ENCODE data around the gene EXD3.
"Not testable (repeated sequence)": the region's sequence is repeated elsewhere in the genome, so short reads cannot be mapped to it uniquely, and the experiment has no call there.

EXD3 gene

DNA sequence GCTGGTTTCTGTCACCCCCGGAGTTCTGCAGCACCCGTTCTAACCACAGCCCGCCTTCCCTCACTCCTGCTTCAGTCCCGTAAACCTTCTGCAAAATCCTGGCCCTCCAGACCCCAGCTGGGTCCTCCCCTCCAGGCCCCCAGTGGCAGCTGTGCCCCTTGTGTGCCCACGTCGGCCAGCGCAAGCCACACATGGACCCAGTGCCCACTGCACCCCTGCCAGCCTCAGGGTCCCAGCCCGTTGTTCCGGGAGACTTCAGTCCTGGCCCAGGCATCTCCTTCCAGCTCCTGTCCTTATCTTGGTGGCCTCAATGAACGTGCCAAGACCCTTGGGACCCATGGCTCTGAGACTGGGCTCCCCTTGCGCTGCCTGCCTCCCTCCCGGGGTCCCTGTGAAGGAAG is 43.2 kb downstream of the EXD3 start:
- DNase-seq (ENCODE audit: low read depth) = no peak

DNA sequence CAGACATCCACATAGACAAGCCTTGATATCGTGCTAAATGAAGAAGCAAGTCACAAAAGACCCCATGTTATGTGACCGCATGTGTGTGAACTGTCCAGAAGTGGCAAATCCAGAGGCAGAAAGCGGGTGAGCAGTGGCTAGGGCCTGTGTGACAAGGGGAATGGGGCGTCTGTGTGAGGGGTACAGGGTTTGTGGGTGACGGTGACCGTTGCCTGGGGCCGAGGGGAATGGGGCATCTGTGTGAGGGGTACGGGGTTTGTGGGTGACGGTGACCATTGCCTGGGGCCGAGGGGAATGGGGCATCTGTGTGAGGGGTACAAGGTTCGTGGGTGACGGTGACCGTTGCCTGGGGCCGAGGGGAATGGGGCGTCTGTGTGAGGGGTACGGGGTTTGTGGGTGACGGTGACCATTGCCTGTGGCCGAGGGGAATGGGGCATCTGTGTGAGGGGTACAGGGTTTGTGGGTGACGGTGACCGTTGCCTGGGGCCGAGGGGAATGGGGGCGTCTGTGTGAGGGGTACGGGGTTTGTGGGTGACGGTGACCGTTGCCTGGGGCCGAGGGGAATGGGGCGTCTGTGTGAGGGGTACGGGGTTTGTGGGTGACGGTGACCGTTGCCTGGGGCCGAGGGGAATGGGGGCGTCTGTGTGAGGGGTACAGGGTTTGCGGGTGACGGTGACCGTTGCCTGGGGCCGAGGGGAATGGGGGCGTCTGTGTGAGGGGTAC is 44.1 kb downstream of the EXD3 start:
- DNase-seq (ENCODE audit: low read depth) = not testable (repeated sequence)

DNA sequence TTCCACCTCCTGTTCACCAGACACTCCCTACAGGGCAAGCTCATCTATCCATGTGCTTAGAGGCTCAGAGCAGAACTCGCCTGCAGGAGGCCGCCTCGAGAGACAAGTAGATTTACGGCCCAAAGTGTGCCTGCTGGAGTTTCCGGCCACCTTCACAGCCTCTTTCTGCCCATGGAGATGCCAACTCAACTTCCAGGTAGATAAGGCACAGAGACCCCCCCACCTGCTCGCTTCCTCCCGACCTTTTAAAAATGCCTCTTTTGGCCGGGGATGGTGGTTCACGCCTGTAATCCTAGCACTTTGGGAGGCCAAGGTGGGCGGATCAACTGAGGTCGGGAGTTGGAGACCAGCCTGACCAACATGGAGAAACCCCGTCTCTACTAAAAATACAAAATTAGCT is 46.6 kb downstream of the EXD3 start:
- DNase-seq (ENCODE audit: low read depth) = no peak

DNA sequence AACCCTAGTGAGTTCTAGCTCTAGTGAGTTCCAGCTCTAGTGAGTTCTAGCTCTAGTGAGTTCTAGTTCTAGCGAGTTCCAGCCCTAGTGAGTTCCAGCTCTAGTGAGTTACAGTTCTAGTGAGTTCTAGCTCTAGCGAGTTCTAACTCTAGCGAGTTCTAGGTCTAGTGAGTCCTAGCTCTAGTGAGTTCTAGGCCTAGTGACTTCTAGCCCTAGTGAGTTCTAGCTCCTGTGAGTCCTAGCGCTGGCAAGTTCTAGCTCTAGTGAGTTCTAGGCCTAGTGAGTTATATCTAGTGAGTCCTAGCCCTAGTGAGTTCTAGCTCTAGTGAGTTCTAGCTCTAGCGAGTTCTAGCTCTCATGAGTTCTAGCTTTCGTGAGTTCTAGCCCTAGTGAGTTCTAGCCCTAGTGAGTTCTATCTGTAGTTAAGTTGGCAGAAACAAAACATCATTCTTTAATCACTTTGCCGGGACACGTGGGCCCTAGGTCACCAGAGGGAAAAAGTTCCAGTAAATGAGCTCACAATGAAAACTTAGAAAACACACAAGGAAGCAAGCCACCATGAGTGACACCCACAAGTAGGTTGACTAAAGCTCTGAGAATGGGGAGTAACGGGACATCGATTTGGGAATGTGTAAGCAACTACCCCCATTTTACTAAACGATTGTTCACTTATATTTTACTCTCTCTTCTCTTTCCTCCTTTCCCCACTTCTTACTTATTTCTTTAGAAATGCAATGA is 47.5 kb downstream of the EXD3 start:
- no peak for DNase-seq (ENCODE audit: low read depth)

DNA sequence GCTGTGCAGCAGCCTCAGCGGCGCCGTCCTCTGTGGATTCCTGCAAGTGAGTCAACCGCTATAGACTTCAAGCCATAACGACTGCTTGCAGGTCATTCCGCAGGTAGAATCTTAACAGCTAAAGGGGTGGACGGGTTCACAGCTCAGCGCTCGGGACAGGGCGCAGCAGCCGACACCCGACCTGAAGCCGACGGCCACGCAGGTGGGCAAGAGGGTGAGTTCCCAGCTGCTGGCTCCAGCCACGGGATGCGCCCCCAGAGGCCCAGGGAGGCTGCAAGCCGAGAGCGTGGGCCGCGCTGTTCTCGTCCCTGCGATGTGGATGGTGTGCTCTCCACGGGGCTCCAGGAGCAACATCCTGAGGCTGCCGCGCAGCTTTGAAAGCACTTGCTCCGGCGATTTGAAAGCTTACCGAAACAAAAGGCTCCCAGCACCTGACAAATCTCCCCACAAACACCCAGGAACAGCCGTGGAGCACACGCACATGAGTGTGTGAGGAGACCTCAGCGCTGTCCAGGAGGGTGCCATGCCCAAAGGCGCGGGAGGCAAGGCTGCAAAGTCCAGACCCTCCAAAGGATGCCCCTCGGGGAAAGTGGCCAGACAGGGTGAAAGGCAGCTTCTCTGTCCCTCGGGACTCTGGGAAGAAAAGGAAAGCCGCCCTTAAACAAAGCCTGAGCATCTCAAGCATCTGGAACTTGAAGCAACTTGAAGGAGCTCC is 48.7 kb downstream of the EXD3 start:
- DNase-seq (ENCODE audit: low read depth) = no peak

DNA sequence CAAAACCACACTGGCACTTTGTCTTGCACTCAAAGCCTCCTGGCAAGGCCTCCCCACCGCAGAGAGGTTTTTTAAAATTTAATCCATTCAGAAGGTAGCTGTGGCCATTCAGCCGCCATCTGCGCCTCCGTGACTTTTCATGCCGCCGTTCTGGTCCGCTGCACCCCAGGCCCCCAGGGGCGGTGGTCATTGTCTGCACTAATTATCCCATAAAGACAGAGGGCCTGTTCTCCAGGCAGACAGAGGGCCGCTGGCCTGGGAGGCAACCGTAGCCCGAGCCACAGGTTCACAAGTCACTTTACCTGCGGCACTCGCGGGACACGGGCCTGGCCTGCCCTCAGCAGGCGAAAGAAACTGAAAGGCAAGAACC is 49.4 kb downstream of the EXD3 start:
- DNase-seq (ENCODE audit: low read depth) = no peak

DNA sequence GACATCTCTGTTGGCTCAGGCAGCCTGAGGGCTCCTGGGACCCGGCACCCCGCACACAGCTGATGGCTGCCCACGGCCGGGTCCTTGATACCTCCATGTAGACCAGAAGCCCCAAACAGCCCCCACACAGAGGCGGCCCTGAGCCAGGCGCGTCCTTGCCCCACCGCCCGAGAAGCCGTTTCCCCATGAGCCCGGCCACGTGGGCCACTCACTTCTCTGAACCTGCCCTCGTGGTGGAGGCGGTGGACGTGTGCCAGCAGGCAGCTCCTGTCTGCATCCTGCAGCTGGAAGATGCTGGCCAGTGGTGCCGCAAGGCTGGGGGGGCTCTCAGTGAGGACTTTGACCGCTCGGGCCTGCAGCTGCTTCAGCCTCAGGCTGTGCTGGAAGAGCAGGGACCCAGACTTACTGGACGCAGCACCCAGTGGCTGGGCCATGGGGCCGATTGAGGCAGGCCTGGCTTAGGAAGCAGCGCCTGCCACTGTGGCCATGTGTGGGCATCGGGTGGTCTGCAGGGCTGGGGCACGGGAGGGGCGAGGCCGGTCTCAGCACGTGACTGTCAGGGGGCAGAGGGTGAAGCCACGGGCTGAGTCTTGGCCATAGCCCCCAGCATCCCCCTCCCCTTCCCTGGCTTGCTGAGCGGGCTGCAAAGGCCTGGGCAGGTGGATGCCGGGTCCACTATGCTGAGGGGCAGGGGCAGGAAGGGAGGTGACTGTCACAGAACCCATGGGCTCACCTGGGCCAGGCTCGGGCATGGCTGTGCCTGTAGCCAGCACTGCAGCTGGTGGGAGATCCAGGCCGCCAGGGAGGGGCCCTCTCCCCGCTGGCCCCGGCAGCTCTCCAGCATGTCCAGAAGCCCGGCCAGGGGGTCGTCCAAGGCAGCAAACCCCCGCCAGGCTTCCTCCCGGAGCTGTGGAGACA is 50.0 kb downstream of the EXD3 start:
- no peak for DNase-seq (ENCODE audit: low read depth)

DNA sequence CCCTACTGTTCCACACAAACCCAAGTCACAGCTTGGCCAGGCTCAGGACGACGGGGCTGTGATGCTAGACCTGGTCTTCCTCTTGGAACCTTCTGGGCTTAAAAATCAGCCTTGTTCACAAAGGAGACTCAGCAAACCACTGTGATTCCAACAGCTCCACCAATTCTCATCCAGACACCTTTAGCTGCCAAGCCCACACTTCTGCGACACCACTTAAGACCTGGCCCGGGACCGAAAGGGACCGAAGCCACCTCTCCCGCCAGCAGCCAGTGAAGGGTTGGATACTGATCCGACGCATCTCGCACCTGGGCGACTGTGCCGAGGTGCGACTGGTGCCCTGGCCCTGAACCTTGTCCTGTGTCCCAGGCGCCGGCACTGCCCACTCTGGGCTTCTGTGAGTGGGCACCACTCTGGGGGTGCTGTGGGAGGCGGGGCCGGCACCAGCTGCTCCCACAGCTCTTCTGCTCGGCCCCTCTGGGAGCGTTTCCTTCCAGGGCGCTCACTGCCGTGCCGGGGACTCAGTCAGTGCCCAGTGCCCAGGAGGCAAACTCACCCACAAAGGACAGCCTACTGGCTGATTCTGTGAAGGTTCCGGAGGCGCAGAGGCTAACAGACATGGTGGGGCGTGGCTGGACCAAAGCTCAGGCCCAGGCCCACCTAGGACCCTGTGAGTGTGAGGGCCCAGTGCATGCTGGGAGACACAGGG is 50.9 kb downstream of the EXD3 start:
- DNase-seq (ENCODE audit: low read depth) = no peak

DNA sequence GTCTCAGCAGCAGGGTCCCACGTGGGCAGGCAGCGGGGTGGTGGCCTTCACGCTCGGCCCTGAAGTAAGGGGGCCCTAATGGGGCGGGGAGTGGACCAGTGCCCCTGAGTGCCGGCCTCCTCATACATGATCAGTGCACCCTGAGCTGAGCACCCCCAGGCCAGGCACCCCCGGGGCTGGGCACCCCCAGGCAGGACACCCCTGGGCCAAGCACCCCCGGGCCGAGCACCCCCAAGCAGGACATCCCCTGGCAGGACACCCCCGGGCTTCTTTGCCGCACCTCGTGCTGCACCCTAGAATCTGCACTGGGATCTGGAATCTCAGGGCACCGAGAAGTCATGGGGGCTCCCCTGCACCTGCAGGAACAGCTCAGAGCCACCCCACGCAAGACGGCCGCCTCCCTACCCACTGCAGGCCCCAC is 51.4 kb downstream of the EXD3 start:
- DNase-seq (ENCODE audit: low read depth) = no peak

DNA sequence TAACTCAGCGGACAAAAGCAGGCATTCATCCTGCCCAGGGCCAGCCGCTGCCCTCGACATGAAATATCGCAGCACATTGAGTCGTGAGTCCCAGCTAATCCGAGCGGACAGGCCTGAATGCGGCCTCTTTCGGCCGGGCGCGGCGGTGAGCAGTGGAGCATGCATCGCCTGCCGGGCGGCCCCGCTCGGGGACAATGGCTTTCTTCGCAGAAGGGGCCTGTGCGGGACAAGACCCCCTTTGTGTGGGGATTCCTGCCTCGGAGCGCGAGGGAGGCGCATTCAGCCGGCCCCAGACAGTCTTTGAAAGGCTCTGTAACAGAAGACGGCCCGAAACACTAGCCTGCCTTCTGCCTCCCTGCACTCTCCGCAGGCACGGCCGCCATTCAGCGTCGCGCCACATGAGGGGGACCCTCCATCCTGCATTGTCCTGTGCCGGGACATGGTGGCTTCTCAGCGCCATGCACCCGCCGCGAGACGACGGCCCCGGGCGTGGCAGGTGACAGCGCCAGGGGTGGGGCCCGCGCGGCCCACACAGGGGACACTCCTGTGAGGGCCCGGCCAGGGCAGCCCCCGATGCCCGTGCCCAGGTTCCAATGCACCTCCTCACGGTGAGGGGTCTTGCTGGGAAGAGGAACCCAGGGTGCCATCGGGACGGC is 52.0 kb downstream of the EXD3 start:
- DNase-seq (ENCODE audit: low read depth) = no peak

DNA sequence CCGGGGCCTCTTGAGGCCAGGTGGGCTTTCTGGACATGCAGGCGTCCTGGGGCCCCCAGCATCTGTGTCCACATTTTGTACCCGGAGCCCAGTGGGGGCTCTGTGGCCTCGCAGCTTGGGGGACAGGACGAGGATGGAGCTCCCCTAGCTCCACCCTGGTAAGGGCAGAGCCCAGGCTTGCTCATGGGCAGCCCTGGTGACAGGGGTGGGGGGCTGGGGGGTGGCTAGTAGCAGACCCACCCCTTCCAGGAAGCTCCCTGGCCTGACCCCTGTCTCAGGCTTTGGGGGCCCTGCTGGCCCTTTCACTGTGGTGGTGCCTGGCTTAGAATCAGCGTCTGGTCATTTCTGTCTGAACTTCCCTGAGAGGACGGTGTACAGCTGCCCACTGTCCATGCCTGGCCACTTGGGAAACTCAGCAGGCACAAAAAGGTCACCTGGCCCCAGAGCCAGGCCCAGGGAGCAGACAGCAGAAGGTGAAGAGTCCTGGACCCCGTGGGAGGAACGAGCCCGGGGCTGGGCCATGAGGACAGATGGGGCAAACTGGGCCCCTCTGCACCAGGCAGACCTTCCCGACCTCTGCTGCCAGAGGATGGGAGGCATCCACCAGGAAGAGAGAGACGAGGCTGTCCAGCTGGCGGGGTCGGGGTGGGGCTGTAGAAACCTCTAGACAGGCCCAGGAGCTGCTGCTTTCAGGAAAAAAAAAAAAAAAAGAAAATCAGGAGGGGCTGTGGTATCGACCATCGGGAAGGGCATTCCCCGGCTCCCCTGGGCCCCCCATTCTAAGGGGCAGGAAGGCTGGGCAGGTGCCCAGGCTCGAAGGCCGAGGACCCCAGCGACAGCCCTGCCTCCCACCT is 52.8 kb downstream of the EXD3 start:
- no peak for DNase-seq (ENCODE audit: low read depth)

DNA sequence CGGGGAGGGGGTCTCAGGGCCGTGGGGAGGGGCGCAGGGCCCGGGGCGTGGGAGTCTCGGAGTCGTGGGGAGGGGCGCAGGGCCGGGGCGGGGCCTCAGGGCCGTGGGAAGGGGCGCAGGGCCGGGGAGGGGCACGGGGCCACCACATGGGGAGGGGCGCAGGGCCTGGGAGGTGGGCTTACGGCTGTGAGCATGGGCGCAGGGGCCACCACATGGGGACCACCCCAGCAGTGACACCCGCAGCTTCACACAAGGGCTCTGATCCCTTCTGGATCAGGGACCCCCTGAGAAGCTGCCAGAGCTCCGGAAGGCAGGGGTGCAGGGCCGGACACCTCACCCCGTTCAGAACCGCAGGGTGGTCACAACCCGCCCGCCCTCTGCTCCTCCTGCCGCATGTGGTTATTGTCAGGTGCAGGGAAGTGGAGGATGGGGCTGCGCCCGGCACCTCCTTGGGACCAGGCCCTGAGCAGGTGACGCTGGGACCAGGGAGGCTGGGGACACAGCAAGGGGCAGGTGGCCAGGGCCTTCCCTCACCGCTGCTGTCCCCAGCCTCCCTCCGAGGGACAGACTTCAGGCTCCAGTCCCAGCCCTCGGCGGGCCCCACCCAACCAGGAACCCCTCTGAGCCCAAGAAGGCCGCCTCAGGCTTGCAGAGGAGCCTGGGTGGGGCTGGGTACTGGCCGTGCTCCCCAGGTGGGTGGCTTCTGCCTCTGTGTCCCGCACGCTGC is 53.7 kb downstream of the EXD3 start:
- no peak for DNase-seq (ENCODE audit: low read depth)

DNA sequence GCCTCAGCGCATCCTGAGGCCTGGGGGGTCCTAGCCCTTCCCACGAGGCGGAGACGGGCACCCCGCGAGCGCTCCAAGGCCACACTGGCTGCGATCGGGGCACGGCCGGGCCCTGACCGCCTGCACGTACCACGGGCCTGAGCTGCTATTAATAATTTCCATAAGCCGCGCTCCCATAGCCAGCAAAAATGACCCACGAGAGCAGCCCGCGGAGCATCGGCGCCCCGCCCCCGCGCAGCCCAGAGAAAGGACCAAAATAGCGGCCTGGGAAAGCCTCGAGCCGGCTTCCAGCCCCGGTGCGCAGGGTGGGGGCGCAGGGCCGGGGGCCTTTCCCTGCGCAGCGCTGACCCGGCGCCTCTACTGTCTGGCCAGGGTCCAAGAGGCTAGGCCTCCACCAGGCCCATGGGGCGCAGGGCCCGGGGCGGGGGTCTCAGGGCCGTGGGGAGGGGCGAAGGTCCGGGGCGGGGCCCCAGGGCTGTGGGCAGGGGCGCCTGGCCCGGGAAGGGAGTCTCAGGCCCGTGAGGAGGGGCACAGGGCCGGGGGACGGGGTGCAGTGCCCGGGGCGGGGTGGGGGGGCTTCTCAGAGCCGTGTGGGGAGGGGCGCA is 54.4 kb downstream of the EXD3 start:
- no peak for DNase-seq (ENCODE audit: low read depth)

DNA sequence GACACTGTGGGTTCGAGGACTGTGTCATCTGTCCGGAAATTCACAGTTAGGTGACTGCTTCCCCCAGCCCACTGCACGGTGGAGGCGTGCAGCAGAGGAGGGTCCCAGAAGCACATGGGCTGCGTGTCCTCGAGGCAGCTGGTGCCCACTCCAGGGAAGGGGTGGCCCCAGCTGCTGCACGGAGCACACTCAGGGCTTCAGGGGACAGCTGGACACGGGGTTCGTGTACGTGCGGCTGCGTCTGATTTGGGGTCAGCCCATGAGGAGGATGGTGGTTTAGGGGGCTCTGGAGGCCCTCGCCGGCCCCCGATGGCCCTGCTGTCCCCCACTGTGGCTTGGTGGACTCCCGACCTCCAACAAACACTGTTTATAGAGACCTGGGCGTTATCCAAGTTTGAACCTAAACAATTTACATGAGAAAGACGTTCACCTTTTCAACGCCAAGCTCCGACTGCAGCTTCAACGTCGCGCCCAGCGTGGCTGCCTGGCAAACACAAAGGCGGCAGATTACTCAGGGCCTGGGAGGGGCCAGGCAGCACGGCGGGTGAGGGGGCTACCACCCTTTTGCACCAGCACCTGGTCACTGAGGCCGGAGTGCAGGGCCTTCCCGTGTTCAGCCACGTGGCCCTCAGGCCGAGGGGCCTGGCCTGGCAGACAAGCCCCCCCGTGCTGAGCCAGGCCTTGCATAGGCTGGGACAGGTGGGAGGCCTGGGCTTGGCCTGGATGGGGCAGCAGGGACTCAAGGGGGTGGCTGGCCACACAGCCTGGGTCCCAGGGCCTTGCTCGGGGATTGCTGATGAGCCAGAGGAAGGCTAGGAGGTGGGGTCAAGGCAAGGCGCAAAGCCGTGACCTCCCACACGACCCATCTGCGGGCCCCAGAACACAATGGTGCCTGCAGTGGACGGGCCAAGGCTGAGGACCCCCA is 55.2 kb downstream of the EXD3 start:
- DNase-seq (ENCODE audit: low read depth) = no peak

DNA sequence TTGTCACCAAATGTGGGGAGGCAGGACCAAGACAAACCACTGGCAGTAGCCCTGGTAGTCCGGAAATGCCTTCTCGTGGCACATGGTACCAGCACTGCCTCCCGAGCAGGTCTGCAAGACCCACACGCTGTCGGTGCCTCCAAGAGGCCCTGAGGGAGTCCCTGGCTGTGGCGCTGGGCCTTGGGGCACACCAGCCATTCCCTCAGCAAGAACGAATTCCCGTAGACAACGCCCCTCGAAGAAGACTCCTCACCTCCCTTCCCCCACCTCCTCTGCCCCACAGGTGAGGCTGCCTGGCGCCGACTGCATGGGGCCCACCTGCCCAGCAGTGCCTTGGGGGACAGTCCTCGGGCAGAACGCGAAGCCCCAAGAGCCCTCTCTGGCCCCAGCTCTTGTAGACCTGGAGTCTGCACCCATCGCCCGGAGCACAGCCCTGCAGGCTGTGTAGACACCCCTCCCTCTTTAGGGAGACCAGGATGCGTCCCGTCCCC is 56.0 kb downstream of the EXD3 start:
- no peak for DNase-seq (ENCODE audit: low read depth)

DNA sequence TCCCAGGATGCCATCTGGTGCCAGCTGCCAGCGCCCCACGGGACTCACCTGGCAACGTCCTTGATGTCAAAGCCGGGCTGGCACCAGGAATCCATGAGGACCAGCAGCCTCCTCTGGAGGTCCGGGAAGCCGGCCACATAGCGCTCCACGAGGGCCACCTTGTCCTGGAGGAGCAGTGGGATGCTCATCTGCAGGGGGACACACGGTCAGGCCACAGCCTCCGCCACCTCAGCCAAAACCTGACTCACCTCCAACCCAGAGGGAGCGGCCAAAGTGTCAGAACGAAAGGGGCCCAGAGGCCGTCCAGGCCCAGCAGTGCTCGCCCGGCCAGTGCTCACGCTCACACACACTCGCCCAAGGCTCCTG is 56.5 kb downstream of the EXD3 start:
- DNase-seq (ENCODE audit: low read depth) = no peak

DNA sequence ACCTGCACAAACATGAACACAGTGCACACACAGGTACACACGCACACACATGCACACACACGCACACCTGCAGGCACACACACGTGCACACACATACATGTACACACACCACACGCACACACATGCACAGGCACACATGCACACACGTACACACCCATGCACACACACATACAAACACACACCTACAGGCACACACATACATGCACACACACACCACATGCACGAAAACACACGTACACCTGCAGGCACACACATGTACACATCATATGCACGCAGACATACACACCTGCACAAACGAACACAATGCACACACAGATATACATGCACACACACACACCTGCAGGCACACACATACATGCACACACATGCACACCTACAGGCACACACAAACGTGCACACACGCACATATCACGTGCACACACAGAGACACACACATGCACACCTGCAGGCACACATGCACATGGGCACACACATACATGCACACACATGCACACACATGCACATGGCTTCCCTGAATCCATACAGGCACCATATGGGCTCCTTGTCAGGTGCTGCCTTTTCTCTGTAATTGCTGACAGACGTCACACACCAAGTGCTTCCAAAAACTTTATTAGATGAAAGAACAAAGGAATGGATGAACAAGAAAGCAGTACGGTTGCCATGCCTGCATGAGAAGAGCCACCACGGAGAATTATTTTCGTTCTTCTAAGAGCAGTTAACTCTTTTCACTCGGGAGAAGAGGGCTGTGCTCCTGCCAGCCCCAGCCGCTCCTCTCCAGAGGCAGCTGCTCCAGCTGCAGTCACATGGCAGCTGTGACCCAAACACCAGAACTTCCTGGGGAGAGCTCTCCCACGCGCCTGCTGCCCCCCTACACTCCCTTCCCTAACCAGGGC is 57.2 kb downstream of the EXD3 start:
- no peak for DNase-seq (ENCODE audit: low read depth)
